ENCODE measurements around the gene TNIK. TPM values are rescaled to one million over a fixed set of nuclear protein-coding genes. Genes with fewer than 3 reads are reported as not detected.
"Not testable (repeated sequence)": the region's sequence is repeated elsewhere in the genome, so short reads cannot be mapped to it uniquely, and the experiment has no call there.

Gene TNIK
- total and polyA plus RNA-seq, 2 experiments from 2014 or later, result 7.4 to 13.8 TPM

- H3K79me2 ChIP-seq, result peaks cover 42% of the 10 kb centered on the region
- H3K9me2 ChIP-seq (replicated peaks; ENCODE audit: insufficient read depth), result no peaks in the 10 kb centered on the region
- no peaks in the 10 kb centered on the region for H3K9me3 ChIP-seq (ENCODE audit: low read depth)
- no peak overlapping the region for H3K4me2 ChIP-seq
- H4K20me1 ChIP-seq (ENCODE audit: insufficient read depth, poor library complexity, severe bottlenecking), result no peaks in the 10 kb centered on the region
- H3K36me3 ChIP-seq (replicated peaks; ENCODE audit: insufficient read depth, low read depth), result no peaks in the 10 kb centered on the region
- H3K4me1 ChIP-seq (ENCODE audit: insufficient read depth), result peaks cover 14% of the 10 kb centered on the region
- WGBS (ENCODE audit: low lambda C conversion rate, missing lambda C conversion rate), result 93% methylated on average over 2 of the region's 2 CpGs
- H3K4me3 ChIP-seq, result no peak overlapping the region
- no peak for TF ChIP-seq EZH2 (IDR thresholded peaks at IDR 0.05; ENCODE audit: borderline replicate concordance)
- no peak for TF ChIP-seq CTCF (IDR thresholded peaks at IDR 0.05; ENCODE audit: poor library complexity)
- TF ChIP-seq EZH2phosphoT487 (IDR thresholded peaks at IDR 0.05; ENCODE audit: low read depth, severe bottlenecking, unreplicated experiment), result no peak
- DNase-seq (ENCODE audit: low spot score), result no peak
- H2AFZ ChIP-seq, result no peak overlapping the region
- H3K27me3 ChIP-seq, result no peaks in the 10 kb centered on the region
- no peak overlapping the region for H3K27ac ChIP-seq
Measured at GRCh38 chr3:171372694-171373093, 87.5 kb downstream of the TNIK start.

GRCh38 chr3:171371354-171371753 lies 88.9 kb downstream of the TNIK start:
- no peak overlapping the region for H2AFZ ChIP-seq
- peaks cover 13% of the 10 kb centered on the region for H3K4me1 ChIP-seq (ENCODE audit: insufficient read depth)
- no peak overlapping the region for H3K4me2 ChIP-seq
- H3K9me3 ChIP-seq (ENCODE audit: low read depth), result no peaks in the 10 kb centered on the region
- no peaks in the 10 kb centered on the region for H3K27me3 ChIP-seq
- TF ChIP-seq EZH2phosphoT487 (IDR thresholded peaks at IDR 0.05; ENCODE audit: low read depth, severe bottlenecking, unreplicated experiment) (no peak), CTCF (IDR thresholded peaks at IDR 0.05; ENCODE audit: poor library complexity) (no peak), EZH2 (IDR thresholded peaks at IDR 0.05; ENCODE audit: borderline replicate concordance) (no peak)
- WGBS (ENCODE audit: low lambda C conversion rate, missing lambda C conversion rate), result 66% methylated on average over 3 of the region's 3 CpGs
- H3K36me3 ChIP-seq (replicated peaks; ENCODE audit: insufficient read depth, low read depth), result no peaks in the 10 kb centered on the region
- H3K27ac ChIP-seq, result no peak overlapping the region
- peaks cover 32% of the 10 kb centered on the region for H3K79me2 ChIP-seq
- H3K4me3 ChIP-seq, result no peak overlapping the region
- H4K20me1 ChIP-seq (ENCODE audit: insufficient read depth, poor library complexity, severe bottlenecking), result no peaks in the 10 kb centered on the region
- H3K9me2 ChIP-seq (replicated peaks; ENCODE audit: insufficient read depth), result no peaks in the 10 kb centered on the region
- DNase-seq (ENCODE audit: low spot score), result no peak

GRCh38 chr3:171369156-171369555 lies 91.0 kb downstream of the TNIK start:
- TF ChIP-seq CTCF (IDR thresholded peaks at IDR 0.05; ENCODE audit: poor library complexity), result no peak
- TF ChIP-seq EZH2phosphoT487 (IDR thresholded peaks at IDR 0.05; ENCODE audit: low read depth, severe bottlenecking, unreplicated experiment), result no peak
- TF ChIP-seq EZH2 (IDR thresholded peaks at IDR 0.05; ENCODE audit: borderline replicate concordance), result no peak
- 57% methylated on average over 1 of the region's 1 CpG for WGBS (ENCODE audit: low lambda C conversion rate, missing lambda C conversion rate)
- peaks cover 32% of the 10 kb centered on the region for H3K79me2 ChIP-seq
- no peak overlapping the region for H3K4me2 ChIP-seq
- no peaks in the 10 kb centered on the region for H3K9me2 ChIP-seq (replicated peaks; ENCODE audit: insufficient read depth)
- no peak overlapping the region for H3K27ac ChIP-seq
- H3K9me3 ChIP-seq (ENCODE audit: low read depth), result no peaks in the 10 kb centered on the region
- no peak overlapping the region for H2AFZ ChIP-seq
- H3K27me3 ChIP-seq, result no peaks in the 10 kb centered on the region
- H4K20me1 ChIP-seq (ENCODE audit: insufficient read depth, poor library complexity, severe bottlenecking), result no peaks in the 10 kb centered on the region
- H3K4me1 ChIP-seq (ENCODE audit: insufficient read depth), result peaks cover 3% of the 10 kb centered on the region
- no peak for DNase-seq (ENCODE audit: low spot score)
- no peaks in the 10 kb centered on the region for H3K36me3 ChIP-seq (replicated peaks; ENCODE audit: insufficient read depth, low read depth)
- no peak overlapping the region for H3K4me3 ChIP-seq

GRCh38 chr3:171366738-171367137 lies 93.5 kb downstream of the TNIK start:
- peaks cover 26% of the 10 kb centered on the region for H3K79me2 ChIP-seq
- not testable (repeated sequence) for H3K27me3 ChIP-seq; H3K9me2 ChIP-seq (replicated peaks; ENCODE audit: insufficient read depth); H3K27ac ChIP-seq; H2AFZ ChIP-seq; H3K36me3 ChIP-seq (replicated peaks; ENCODE audit: insufficient read depth, low read depth); H3K9me3 ChIP-seq (ENCODE audit: low read depth); H3K4me2 ChIP-seq; H4K20me1 ChIP-seq (ENCODE audit: insufficient read depth, poor library complexity, severe bottlenecking); H3K4me3 ChIP-seq; H3K4me1 ChIP-seq (ENCODE audit: insufficient read depth); DNase-seq (ENCODE audit: low spot score)
- WGBS (ENCODE audit: low lambda C conversion rate, missing lambda C conversion rate), result 90% methylated on average over 5 of the region's 5 CpGs

All from hepatocyte (in vitro differentiated cells).